Choroid plexus epithelial cell (primary cell): ENCODE measurements around the gene LGALS4.

ENCODE experiments used
- DNase-seq: peaks from one replicate; pipeline ENCODE4 v3.0.0-alpha.2; 2010; ENCODE audit warnings: low read depth
- H3K4me3 ChIP-seq: 2 replicates; pipeline ENCODE4 v1.5.1; 2011; ENCODE audit warnings: low read depth, mild to moderate bottlenecking, control low read depth, low read length, moderate library complexity
- CTCF ChIP-seq: conservative IDR thresholded peaks from 2 replicates; pipeline ENCODE4 v1.5.1; 2011; ENCODE audit warnings: low read depth, mild to moderate bottlenecking, control low read depth, inconsistent platforms, low read length, moderate library complexity

LGALS4 gene

GRCh38 chr19:38852231-38853044 lies 39.7 kb upstream of the LGALS4 start:
- peak overlapping the region; percentile 75 for H3K4me3 ChIP-seq
- no peak for TF ChIP-seq CTCF
- peak; percentile 58 for DNase-seq

GRCh38 chr19:38851622-38852230 lies 39.0 kb upstream of the LGALS4 start:
- no peak for TF ChIP-seq CTCF
- peak overlapping the region; percentile 75 for H3K4me3 ChIP-seq
- DNase-seq: peak; percentile 95

DNA sequence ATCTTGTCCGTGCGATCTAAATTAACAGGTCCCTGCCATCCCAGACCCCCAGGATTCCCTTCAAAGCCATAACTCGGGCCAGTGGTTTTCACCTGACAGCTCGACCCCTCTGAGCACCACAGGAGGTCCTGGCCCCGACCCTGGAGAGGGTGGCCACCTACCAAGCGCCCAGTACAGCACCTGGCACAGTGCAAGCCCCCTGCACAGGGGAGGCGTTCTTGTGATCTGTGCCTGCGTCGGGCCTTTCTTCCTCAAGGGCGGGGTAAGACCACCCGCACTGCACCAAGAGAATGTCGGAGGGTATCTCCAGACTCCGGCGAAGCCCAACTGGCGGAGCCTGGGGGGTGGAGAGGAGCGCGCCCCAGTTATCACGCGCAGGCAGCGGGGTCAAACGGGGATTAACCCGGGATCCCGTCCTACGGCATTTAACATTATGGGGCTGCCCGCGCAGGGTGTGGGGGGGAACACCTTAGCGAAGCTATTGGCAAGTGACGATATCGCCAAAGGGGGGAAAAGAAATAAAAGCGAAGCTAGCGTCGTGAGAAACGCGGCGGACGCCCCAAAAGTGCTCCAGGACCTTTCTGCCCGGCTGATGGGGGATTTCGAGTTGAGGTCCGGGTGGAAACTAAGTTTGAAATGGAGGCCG lies 38.4 kb upstream of the LGALS4 start:
- TF ChIP-seq CTCF: no peak
- H3K4me3 ChIP-seq: peak overlapping the region; percentile 75
- peak; percentile 20 for DNase-seq

DNA sequence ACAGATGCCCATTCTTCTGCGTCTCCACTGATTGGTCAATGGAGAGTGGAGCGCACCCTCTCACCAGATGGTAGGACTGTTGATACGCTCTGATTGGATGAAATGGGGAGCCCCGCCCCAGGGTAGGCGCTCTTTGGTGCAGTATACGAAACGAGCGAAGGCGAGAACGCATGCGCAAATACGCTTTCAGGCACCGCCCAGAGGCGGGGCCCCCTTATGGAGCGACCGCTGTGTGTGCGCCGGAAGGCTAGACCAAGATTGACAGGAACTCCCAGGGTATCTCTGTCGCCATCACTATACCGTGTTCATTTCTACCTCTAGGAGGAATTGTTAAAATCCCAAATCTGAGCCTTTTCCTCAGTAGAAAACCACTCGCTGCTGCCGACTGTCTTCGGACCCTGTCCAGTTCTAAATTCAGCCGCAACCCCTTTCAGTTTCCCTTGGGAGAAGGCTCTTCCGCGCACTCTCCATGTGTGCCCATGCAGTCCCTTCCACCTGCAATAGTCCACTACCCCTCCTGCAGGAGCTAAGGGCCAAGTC lies 37.8 kb upstream of the LGALS4 start:
- peak; percentile 100 for DNase-seq
- peak; percentile 12 for TF ChIP-seq CTCF

GRCh38 chr19:38849860-38850435 lies 37.2 kb upstream of the LGALS4 start, which contains the start of gene HNRNPL:
Gene HNRNPL, minus strand, starts transcription at chr19:38849986. Its CDS starts 20 bp downstream, at chr19:38849966.
- DNase-seq: no peak
- peak; percentile 52 for TF ChIP-seq CTCF
- H3K4me3 ChIP-seq: peak within 1 kb of the TSS; percentile 75

More for the DNA sequence above, 37.8 kb upstream of the LGALS4 start:
- H3K4me3 ChIP-seq: peak overlapping the region; percentile 75

- peak; percentile 96 for DNase-seq
- peak overlapping the region; percentile 73 for H3K4me3 ChIP-seq
- TF ChIP-seq CTCF: no peak
Measured at GRCh38 chr19:38849147-38849859, 36.6 kb upstream of the LGALS4 start.
